Measurements from ENCODE around the gene PSMD8. TPM values are rescaled to one million over a fixed set of nuclear protein-coding genes. Genes with fewer than 3 reads are reported as not detected.
A peak's percentile ranks its signal among the peaks of the same experiment; 100 is the strongest.

The PSMD8 gene
- total RNA-seq, 2 experiments from 2014 or later = 169 to 238 TPM

DNA sequence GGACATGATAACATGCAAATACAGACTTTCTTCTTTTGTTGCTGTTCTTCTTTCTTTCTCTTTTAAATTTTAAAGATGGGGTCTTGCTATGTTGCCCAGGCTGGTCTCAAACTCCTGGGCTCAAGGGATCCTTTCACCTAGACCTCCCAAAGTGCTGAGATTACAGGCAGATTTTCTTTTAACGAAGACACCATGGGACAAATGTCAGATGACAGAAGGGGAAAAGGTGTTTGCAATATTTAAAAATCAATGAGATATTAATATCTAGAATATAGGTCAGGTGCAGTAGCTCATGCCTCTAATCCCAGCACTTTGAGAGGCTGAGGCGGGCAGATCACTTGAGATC, 55.4 kb downstream of the PSMD8 start:
- H4K20me1 ChIP-seq (ENCODE audit: insufficient read depth, low read length) = no peaks in the 10 kb centered on the region
- DNase-seq (ENCODE audit: low spot score) = no peak
- H3K4me3 ChIP-seq (ENCODE audit: low read depth, low read length, poor library complexity, severe bottlenecking) = no peak overlapping the region
- no peak overlapping the region for H2AFZ ChIP-seq (ENCODE audit: low read length)
- H3K79me2 ChIP-seq (ENCODE audit: insufficient read depth, low read depth, low read length) = no peaks in the 10 kb centered on the region
- no peaks in the 10 kb centered on the region for H3K36me3 ChIP-seq (ENCODE audit: insufficient read depth, low read length)
- no peak overlapping the region for H3K4me2 ChIP-seq (ENCODE audit: low read length)
- TF ChIP-seq EZH2phosphoT487 (IDR thresholded peaks at IDR 0.05; ENCODE audit: borderline replicate concordance, low read depth, low read length) = no peak
- TF ChIP-seq, protein P1, sequence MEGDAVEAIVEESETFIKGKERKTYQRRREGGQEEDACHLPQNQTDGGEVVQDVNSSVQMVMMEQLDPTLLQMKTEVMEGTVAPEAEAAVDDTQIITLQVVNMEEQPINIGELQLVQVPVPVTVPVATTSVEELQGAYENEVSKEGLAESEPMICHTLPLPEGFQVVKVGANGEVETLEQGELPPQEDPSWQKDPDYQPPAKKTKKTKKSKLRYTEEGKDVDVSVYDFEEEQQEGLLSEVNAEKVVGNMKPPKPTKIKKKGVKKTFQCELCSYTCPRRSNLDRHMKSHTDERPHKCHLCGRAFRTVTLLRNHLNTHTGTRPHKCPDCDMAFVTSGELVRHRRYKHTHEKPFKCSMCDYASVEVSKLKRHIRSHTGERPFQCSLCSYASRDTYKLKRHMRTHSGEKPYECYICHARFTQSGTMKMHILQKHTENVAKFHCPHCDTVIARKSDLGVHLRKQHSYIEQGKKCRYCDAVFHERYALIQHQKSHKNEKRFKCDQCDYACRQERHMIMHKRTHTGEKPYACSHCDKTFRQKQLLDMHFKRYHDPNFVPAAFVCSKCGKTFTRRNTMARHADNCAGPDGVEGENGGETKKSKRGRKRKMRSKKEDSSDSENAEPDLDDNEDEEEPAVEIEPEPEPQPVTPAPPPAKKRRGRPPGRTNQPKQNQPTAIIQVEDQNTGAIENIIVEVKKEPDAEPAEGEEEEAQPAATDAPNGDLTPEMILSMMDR (conservative IDR thresholded peaks at IDR 0.05; ENCODE audit: low read length) = no peak
- BruUV-seq (replicated peaks) = no TSS peak
- POLR2A ChIA-PET = interaction anchor here (0.7 kb wide), 1 partner anchor 392 kb away, joined by 4 read pairs; no protein-coding TSS in a partner anchor
- intact Hi-C loops (cut with micrococcal nuclease; ENCODE audit: unreplicated experiment) = no loop called here
- H3K9me2 ChIP-seq (ENCODE audit: insufficient read depth, low read length) = no peaks in the 10 kb centered on the region
- no peaks in the 10 kb centered on the region for H3K4me1 ChIP-seq (ENCODE audit: insufficient read depth, low read length, poor library complexity, severe bottlenecking)
- no peak overlapping the region for H3K27ac ChIP-seq (ENCODE audit: low read depth, low read length, poor library complexity, severe bottlenecking)
- CTCF ChIA-PET (ENCODE audit: unreplicated experiment) = no interaction called here
- H3K9me3 ChIP-seq (ENCODE audit: low read length) = no peaks in the 10 kb centered on the region

DNA sequence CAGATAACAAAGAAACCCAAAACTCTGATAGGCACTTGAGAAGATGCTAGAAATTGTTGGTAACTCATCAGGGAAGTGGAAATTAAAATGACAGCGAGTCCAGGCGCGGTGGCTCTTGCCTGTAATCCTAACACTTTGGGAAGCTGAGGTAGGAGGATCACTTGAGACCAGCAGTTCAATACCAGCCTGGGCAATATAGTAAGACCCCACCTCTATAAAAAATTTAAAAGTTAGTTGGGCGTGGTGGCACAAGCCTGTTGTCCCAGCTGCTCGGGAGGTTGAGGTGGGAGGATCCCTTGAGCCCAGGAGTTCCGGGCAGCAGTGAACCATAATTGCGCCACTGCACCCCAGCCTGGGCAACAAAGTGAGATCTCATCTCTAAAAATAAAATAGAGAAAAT, 56.6 kb downstream of the PSMD8 start:
- Histone ChIP-seq H4K20me1 (ENCODE audit: insufficient read depth, low read length) (no peaks in the 10 kb centered on the region), H3K4me1 (ENCODE audit: insufficient read depth, low read length, poor library complexity, severe bottlenecking) (no peaks in the 10 kb centered on the region), H3K4me3 (ENCODE audit: low read depth, low read length, poor library complexity, severe bottlenecking) (no peak overlapping the region), H2AFZ (ENCODE audit: low read length) (no peak overlapping the region), H3K27ac (ENCODE audit: low read depth, low read length, poor library complexity, severe bottlenecking) (no peak overlapping the region), H3K4me2 (ENCODE audit: low read length) (no peak overlapping the region), H3K9me3 (ENCODE audit: low read length) (no peaks in the 10 kb centered on the region), H3K9me2 (ENCODE audit: insufficient read depth, low read length) (no peaks in the 10 kb centered on the region), H3K36me3 (ENCODE audit: insufficient read depth, low read length) (no peaks in the 10 kb centered on the region), H3K79me2 (ENCODE audit: insufficient read depth, low read depth, low read length) (no peaks in the 10 kb centered on the region)
- no peak for DNase-seq (ENCODE audit: low spot score)
- TF ChIP-seq, protein P1 (conservative IDR thresholded peaks at IDR 0.05; ENCODE audit: low read length) = no peak
- no peak for TF ChIP-seq EZH2phosphoT487 (IDR thresholded peaks at IDR 0.05; ENCODE audit: borderline replicate concordance, low read depth, low read length)
- no TSS peak for BruUV-seq (replicated peaks)
- ChIA-PET POLR2A (no interaction called here), CTCF (ENCODE audit: unreplicated experiment) (no interaction called here)
- intact Hi-C loops (cut with micrococcal nuclease; ENCODE audit: unreplicated experiment) = no loop called here

DNA sequence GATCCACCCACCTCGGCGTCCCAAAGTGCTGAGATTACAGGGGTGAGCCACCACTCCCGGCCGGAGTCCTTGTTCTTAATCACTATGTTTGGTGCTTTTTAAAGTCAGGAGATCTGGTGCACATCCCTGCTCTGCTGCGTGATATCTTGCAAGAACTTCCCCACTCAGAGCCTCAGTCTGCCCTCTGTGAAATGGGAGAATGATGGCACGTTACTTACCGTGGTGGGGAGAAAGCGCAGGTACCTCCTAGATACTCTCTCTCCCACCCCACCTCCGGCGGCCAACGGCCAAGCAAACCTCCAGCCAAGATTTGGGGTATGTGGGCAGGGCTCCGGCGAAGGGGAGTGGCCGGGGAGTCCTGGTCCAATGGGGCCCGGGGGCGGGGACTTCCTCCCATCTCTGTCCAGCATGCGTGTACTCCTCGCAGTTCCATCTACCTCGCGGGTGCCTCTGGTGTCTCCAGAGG, 58.9 kb downstream of the PSMD8 start, which contains the start of gene RYR1:
Gene RYR1, plus strand, starts transcription at position 424 of the 466 bp plus-strand sequence. CDS start 139 bp downstream, outside the sequence.
- no TSS peak for BruUV-seq (replicated peaks)
- no peak within 1 kb of the TSS for H3K27ac ChIP-seq (ENCODE audit: low read depth, low read length, poor library complexity, severe bottlenecking)
- H3K79me2 ChIP-seq (ENCODE audit: insufficient read depth, low read depth, low read length) = no peaks in the 10 kb centered on the region
- intact Hi-C loops (cut with micrococcal nuclease; ENCODE audit: unreplicated experiment) = no loop called here
- ChIA-PET CTCF (ENCODE audit: unreplicated experiment) (no interaction called here), POLR2A (no interaction called here)
- H4K20me1 ChIP-seq (ENCODE audit: insufficient read depth, low read length) = no peaks in the 10 kb centered on the region
- peak; percentile 27 for DNase-seq (ENCODE audit: low spot score)
- no peak for TF ChIP-seq EZH2phosphoT487 (IDR thresholded peaks at IDR 0.05; ENCODE audit: borderline replicate concordance, low read depth, low read length)
- TF ChIP-seq, protein P1 (conservative IDR thresholded peaks at IDR 0.05; ENCODE audit: low read length) = no peak
- H2AFZ ChIP-seq (ENCODE audit: low read length) = no peak within 1 kb of the TSS
- no peaks in the 10 kb centered on the region for H3K4me1 ChIP-seq (ENCODE audit: insufficient read depth, low read length, poor library complexity, severe bottlenecking)
- H3K9me3 ChIP-seq (ENCODE audit: low read length) = no peaks in the 10 kb centered on the region
- H3K4me3 ChIP-seq (ENCODE audit: low read depth, low read length, poor library complexity, severe bottlenecking) = no peak within 1 kb of the TSS
- H3K4me2 ChIP-seq (ENCODE audit: low read length) = no peak within 1 kb of the TSS
- H3K36me3 ChIP-seq (ENCODE audit: insufficient read depth, low read length) = no peaks in the 10 kb centered on the region
- no peaks in the 10 kb centered on the region for H3K9me2 ChIP-seq (ENCODE audit: insufficient read depth, low read length)

Other genes with a start within 250 kb of the PSMD8 start
- gene DPF1, start 150.3 kb upstream of the PSMD8 start, total RNA-seq (2014; rRNA removed; shearing (Covaris generic)) = 6.5 and 7.6 TPM in 2 replicates
- 11.3 and 11.4 TPM in 2 replicates for gene DPF1, start 150.3 kb upstream of the PSMD8 start, total RNA-seq (2022)
- not detected in 2 replicates for gene PPP1R14A, start 118.2 kb upstream of the PSMD8 start, total RNA-seq (2014; rRNA removed; shearing (Covaris generic))
- not detected in 2 replicates for gene PPP1R14A, start 118.2 kb upstream of the PSMD8 start, total RNA-seq (2022)
- 36.7 and 59.5 TPM in 2 replicates for gene SPINT2, start 110.0 kb upstream of the PSMD8 start, total RNA-seq (2014; rRNA removed; shearing (Covaris generic))
- 77.2 and 82.2 TPM in 2 replicates for gene SPINT2, start 110.0 kb upstream of the PSMD8 start, total RNA-seq (2022)
- gene C19orf33, start 70.3 kb upstream of the PSMD8 start, total RNA-seq (2014; rRNA removed; shearing (Covaris generic)) = not detected in 2 replicates
- gene C19orf33, start 70.3 kb upstream of the PSMD8 start, total RNA-seq (2022) = not detected in 2 replicates
- 44.3 and 68.3 TPM in 2 replicates for gene YIF1B, start 58.6 kb upstream of the PSMD8 start, total RNA-seq (2014; rRNA removed; shearing (Covaris generic))
- gene YIF1B, start 58.6 kb upstream of the PSMD8 start, total RNA-seq (2022) = 59.3 and 64.3 TPM in 2 replicates
- 1.7 and 1.8 TPM in 2 replicates for gene KCNK6, start 54.7 kb upstream of the PSMD8 start, total RNA-seq (2014; rRNA removed; shearing (Covaris generic))
- 5.4 and 6.9 TPM in 2 replicates for gene KCNK6, start 54.7 kb upstream of the PSMD8 start, total RNA-seq (2022)
- gene CATSPERG, start 38.7 kb upstream of the PSMD8 start, total RNA-seq (2014; rRNA removed; shearing (Covaris generic)) = 1.9 and 4.3 TPM in 2 replicates
- gene CATSPERG, start 38.7 kb upstream of the PSMD8 start, total RNA-seq (2022) = 8.3 and 9.4 TPM in 2 replicates
- not detected in 2 replicates for gene GGN, start 13.5 kb downstream of the PSMD8 start, total RNA-seq (2014; rRNA removed; shearing (Covaris generic))
- gene GGN, start 13.5 kb downstream of the PSMD8 start, total RNA-seq (2022) = 0.74 TPM in 1 of 2 replicates, not detected in the other
- gene SPRED3, start 14.1 kb downstream of the PSMD8 start, total RNA-seq (2014; rRNA removed; shearing (Covaris generic)) = 0.09 and 1.0 TPM in 2 replicates
- gene SPRED3, start 14.1 kb downstream of the PSMD8 start, total RNA-seq (2022) = 2.1 and 3.0 TPM in 2 replicates
- 21.9 and 32.8 TPM in 2 replicates for gene FAM98C, start 28.5 kb downstream of the PSMD8 start, total RNA-seq (2014; rRNA removed; shearing (Covaris generic))
- 30.4 and 31.1 TPM in 2 replicates for gene FAM98C, start 28.5 kb downstream of the PSMD8 start, total RNA-seq (2022)
- not detected in 2 replicates for gene RASGRP4, start 51.6 kb downstream of the PSMD8 start, total RNA-seq (2014; rRNA removed; shearing (Covaris generic))
- gene RASGRP4, start 51.6 kb downstream of the PSMD8 start, total RNA-seq (2022) = not detected in 2 replicates
- gene RYR1, start 59.1 kb downstream of the PSMD8 start, total RNA-seq (2014; rRNA removed; shearing (Covaris generic)) = 0.15 and 0.54 TPM in 2 replicates
- gene RYR1, start 59.1 kb downstream of the PSMD8 start, total RNA-seq (2022) = 0.61 and 1.4 TPM in 2 replicates
- 102 and 108 TPM in 2 replicates for gene MAP4K1, start 243.4 kb downstream of the PSMD8 start, total RNA-seq (2014; rRNA removed; shearing (Covaris generic))
- 313 and 331 TPM in 2 replicates for gene MAP4K1, start 243.4 kb downstream of the PSMD8 start, total RNA-seq (2022)
- gene EIF3K, start 244.6 kb downstream of the PSMD8 start, total RNA-seq (2014; rRNA removed; shearing (Covaris generic)) = 321 and 325 TPM in 2 replicates
- 353 and 364 TPM in 2 replicates for gene EIF3K, start 244.6 kb downstream of the PSMD8 start, total RNA-seq (2022)